Measurements from ENCODE around the gene FAF2. TPM values are rescaled to one million over a fixed set of nuclear protein-coding genes. Genes with fewer than 3 reads are reported as not detected.
"Not testable (repeated sequence)": the region's sequence is repeated elsewhere in the genome, so short reads cannot be mapped to it uniquely, and the experiment has no call there.

FAF2 gene
- 15.9 TPM for total RNA-seq

GRCh38 chr5:176447978-176448608, at the start of gene FAF2:
FAF2 (plus strand) TSS chr5:176448385; CDS start chr5:176448408, 23 bp downstream.
- peak; percentile 98 to 99 (median 98) for DNase-seq (ENCODE audit: low read depth in 2 of 3, low spot score in 2 of 3)

DNA sequence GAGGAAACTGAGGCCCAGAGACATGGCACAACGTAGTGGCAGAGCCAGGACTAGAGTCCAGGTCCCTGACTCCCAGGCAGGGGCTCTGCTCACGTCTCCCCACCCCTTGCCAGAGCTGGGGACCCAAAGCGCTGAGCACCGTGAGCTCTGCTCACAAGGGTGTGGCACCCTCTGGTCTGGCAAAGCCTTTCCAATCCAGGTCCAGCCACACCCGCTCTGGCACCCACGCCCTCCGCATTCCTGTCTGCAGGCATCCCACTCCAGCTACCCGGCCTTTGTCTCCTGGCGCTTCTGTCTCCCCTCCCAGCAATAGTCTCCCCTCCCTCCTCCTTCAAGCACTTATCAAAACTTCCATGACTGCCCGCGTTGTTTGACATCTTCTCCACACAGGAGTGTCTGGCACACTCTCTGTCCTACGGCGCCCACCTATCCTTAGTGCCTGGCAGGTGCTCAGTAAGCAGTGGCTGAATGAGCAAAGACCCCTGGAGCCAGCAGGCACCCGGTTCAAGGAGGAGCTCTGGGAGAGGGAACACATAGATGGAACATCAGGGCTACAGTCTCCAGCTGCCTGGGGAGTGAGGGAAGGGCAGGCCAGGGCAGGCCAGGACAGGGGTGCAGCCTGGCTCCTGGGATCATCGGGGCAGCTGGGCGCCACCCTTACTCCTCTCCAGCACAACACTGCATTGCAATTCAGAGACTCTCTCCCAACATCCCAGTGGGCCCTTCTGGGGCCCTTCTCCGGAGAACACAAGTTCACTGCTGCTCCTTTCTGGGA, 47.6 kb upstream of the FAF2 start:
- no peak for DNase-seq (ENCODE audit: low read depth in 2 of 3, low spot score in 2 of 3)

- no peak for DNase-seq (ENCODE audit: low read depth in 2 of 3, low spot score in 2 of 3)
Measured at GRCh38 chr5:176401281-176402205, 46.6 kb upstream of the FAF2 start.

DNA sequence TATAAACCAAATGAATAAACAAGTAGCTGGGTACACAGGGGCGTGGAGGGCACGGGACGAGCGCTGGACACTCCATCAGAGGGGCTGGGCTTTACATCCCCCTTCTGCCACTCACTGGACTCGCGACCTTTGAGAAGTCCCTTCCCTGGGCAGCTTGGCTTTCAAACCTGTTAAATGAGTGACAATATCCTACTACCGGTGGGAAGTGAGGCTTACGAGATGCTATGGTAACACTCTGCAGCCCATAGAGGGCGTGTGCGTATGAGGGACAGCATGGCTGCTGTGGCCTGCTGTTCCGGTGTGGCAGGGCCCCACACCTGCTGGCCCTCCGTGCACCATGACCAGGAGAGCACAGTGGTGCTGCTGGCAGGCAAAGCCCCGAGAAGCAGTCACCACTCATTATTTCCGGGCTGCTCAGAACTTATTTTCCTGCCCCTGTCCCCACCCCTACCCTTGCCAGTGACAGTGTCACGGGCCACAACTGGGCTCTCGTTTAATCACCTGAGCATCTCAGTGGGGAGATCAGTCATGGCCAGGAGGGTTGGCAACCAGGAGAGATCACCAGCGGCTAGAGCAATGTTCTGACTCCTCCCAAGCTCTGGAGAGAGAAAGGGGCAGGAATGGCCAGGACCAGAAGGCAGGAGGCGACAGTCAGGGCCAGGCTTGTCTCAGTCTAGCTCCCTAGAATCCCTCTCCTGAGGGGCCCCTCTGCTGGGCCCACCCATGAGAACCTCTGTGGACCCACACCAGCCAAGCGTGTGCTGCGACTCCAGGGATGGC, 42.3 kb upstream of the FAF2 start:
- DNase-seq (ENCODE audit: low read depth in 2 of 3, low spot score in 2 of 3): no peak

DNA sequence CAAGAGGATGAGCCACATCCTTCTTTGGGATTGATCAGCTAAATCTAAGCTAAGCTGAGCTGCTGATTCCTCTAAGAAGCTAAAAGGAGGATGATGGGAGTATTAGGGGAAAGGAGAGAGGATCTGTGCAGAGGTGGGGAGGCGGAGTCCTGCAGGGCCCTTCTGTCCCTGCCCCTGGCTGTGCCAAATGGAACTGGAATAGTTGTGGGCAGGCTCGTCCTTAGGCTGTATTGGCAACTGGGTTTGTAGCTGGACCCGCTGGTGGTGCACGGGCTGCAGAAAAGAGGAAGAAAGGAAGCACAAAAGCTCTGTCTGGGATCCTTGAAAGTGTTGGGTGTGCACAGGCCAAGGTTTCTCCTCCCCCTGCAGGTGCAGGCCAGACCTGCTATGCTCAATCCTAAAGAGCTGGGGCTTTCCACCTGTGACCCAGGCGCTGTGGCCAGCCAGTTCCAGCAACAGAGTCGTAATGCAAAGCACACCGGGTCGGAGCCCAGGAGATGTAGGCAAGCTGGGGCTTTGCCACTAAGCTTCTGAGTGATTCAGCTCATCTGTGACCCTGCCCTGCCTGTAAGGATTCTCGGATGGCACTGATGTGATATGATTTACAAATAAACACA, 41.6 kb upstream of the FAF2 start:
- DNase-seq (ENCODE audit: low read depth in 2 of 3, low spot score in 2 of 3): no peak

GRCh38 chr5:176407456-176408251, 40.5 kb upstream of the FAF2 start:
- DNase-seq (ENCODE audit: low read depth in 2 of 3, low spot score in 2 of 3): no peak

GRCh38 chr5:176408252-176408573, 40.0 kb upstream of the FAF2 start:
- not testable (repeated sequence) for DNase-seq (ENCODE audit: low read depth in 2 of 3, low spot score in 2 of 3)

DNA sequence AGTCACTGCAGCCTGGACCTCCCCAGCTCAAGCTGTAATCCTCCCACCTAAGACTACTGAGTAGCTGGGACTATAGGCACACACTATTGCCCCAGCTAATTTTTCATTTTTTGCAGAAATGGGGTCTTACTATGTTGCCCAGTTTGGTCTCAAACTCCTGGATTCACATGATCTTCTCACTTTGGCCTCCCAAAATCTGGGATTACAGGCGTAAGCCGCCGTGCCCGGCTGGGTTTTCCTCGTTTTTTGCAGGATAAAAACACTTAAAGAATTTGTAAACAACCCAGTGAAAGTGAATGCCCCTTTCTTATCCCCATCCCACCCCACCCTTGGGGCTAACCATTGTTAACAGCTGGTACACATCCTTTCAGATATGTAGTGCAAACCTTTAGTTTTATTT, 39.6 kb upstream of the FAF2 start:
- DNase-seq (ENCODE audit: low read depth in 2 of 3, low spot score in 2 of 3): no peak

DNA sequence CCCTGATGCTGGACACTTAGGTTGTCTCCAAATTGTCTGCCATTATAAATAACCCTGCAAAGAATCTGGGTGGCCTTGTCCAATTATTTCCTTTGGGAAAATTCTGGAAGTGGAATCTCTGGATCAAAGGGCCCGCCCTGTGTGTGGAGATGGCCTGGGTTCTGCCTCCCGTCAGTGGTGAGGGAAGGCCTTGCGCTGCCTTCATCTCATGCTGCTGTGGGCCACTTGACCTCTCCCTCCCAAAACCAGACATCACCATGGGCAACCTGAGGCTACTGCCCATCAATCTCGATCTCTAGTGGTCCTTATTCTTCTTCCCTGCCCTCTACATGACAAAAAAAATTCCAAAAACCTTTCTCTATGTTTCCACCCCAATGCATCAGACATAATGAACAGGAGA, 38.4 kb upstream of the FAF2 start:
- no peak for DNase-seq (ENCODE audit: low read depth in 2 of 3, low spot score in 2 of 3)

DNA sequence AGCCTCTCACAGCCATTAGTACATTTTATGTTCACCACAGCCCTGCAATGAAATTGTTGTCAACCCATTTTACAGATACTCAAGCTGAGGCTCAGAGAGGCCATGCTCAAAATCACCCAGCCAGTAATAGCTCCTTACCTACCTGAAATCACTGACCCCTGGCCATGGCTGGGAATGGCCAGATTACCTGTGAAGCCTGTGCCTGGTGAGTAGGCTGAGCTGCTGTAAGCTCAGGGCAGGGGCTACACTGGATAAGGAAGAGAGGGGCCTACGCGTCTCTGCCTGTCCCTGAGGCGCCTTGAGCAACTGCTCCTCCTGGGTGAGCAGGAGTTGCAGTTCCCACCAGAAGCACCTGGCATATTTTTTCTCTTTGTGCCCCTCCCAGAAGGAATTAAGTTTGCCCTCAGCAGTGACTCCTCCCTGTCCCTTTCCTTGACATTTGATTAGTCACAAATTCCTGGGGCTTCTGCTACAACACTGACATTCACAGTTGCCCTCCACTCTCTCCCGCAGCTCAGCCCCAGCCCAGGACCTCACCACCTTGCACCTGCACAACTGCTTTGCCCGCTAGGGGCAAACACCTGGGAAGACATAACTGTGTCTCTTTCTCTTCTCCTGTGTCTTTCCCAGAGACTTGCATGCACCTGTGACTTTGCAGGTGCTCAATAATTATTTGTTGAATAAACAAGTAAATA, 37.6 kb upstream of the FAF2 start:
- no peak for DNase-seq (ENCODE audit: low read depth in 2 of 3, low spot score in 2 of 3)

- DNase-seq (ENCODE audit: low read depth in 2 of 3, low spot score in 2 of 3): no peak
Measured at GRCh38 chr5:176412517-176413254, 35.5 kb upstream of the FAF2 start.

- no peak for DNase-seq (ENCODE audit: low read depth in 2 of 3, low spot score in 2 of 3)
Measured at GRCh38 chr5:176413255-176413565, 35.0 kb upstream of the FAF2 start.

GRCh38 chr5:176413709-176414191, 34.4 kb upstream of the FAF2 start:
- DNase-seq (ENCODE audit: low read depth in 2 of 3, low spot score in 2 of 3): no peak

DNA sequence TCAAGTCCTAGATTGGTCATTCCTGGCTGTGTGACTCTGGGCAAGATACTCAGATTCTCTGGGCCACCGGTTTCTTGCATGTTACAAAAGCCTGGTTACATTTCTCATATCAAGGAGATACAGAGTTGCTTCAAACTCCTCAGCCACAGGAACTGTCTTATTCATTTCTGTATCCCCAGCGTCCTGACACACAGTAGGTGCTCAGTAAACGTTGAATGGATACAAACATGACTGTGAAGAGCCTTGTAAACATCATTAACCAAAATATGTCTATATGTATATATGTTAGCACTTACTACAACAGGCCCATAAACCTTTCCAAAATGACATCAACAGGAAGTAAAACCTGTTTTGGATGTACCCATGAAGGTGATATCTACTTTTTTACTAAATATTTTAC, 33.5 kb upstream of the FAF2 start:
- no peak for DNase-seq (ENCODE audit: low read depth in 2 of 3, low spot score in 2 of 3)

GRCh38 chr5:176415240-176415951, 32.8 kb upstream of the FAF2 start:
- DNase-seq (ENCODE audit: low read depth in 2 of 3, low spot score in 2 of 3): no peak

DNA sequence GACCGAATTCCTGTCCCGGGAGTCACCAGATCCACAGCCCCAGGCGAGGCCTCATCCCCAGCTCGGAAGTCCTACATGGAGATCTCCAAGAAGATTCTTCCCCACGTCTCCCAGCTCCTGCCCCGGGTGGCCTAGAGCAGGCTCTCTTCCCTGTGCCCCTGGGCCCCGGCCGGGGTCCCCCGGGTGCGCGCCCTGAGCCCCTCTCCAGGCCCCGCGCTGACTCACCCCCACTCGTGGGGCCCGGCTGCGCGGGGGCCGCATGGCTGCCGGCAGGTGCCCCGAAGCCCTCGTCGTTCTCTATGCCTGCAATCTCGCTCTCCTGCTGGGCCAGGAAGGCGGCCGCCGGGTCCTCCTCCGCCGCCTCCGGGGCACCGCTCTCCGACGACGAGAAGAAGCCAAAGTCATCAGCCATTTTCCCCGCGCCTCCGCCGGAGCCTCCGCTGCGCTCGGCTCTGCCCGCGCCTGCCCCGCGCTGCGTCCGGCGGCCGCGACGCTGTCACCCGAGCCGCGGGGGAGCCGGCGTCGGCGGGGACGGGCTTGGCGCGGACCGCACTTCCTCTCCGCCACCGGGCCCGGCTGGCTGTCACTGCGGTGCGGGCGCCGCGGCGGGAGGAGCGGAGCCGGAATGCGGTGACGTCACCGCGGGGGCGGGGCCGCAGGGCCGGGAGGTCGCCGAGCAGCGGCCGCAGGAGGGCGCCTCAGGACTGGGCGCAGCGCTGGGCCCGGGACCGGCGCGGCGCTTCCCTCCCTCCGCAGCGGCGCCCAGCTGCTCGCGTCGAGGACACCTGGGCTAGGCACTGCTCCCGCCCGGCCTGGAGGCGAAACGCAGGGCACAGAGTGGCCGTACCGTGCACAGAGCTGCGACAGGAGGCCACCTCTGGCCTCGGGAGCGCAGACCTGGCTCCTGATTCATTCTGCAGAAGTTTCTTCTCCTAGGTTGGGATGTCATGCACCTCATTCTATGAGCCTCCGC, 31.9 kb upstream of the FAF2 start, which contains the start of gene CLTB:
TSS of gene CLTB (minus strand) at position 588 of the 973 bp plus-strand sequence. CDS start at position 412, 176 bp downstream.
- DNase-seq (ENCODE audit: low read depth in 2 of 3, low spot score in 2 of 3): peak; percentile 89 to 97 (median 92)

Measured in hematopoietic multipotent progenitor cell (in vitro differentiated cells).